ENCODE data around the gene CBR4. TPM values are rescaled to one million over a fixed set of nuclear protein-coding genes. Genes with fewer than 3 reads are reported as not detected.

Gene CBR4
- total and polyA plus RNA-seq, 2 donors (not counting 1 experiment from before 2014, with no cell fraction given): 3.3 to 19.0 TPM

DNA sequence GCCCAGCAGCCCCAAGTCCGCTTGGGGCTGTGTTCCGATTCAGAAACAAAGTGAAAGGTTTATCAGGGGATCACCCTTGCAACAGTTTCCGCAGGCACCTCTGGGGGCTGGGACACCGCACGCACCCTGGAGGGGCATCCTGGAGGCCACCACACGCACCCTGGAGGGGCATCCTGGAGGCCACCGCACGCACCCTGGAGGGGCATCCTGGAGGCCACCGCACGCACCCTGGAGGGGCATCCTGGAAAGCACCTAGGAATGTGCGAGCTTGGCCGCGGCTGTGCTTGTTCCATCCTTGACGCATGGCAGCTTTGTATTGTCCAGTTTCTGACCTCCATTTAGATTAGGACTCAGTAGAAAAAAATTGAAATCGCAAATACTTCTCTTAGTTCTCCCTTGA lies 21.3 kb upstream of the CBR4 start:
- no peaks in the 10 kb centered on the region for H4K20me1 ChIP-seq (ENCODE audit: control insufficient read depth, extremely low read depth, insufficient read depth, low read length)
- no peak overlapping the region for H3K9ac ChIP-seq (ENCODE audit: insufficient read depth, low read length)
- no peaks in the 10 kb centered on the region for H3K79me2 ChIP-seq (ENCODE audit: control insufficient read depth, insufficient read depth, low read length)
- DNase-seq (ENCODE audit: low read depth in 2 of 2): no peak
- no peak overlapping the region for H3K27ac ChIP-seq (ENCODE audit: insufficient read depth, low read length)
- no peak overlapping the region for H2AFZ ChIP-seq (ENCODE audit: low read length)
- no peaks in the 10 kb centered on the region for H3K27me3 ChIP-seq (ENCODE audit: control insufficient read depth, insufficient read depth, low read length)
- no peaks in the 10 kb centered on the region for H3K9me3 ChIP-seq (ENCODE audit: control insufficient read depth, insufficient read depth, low read depth, low read length)
- H3K4me2 ChIP-seq (ENCODE audit: extremely low read depth, insufficient read depth, low read length): no peak overlapping the region
- H3K36me3 ChIP-seq (ENCODE audit: control insufficient read depth, insufficient read depth, low read length): no peaks in the 10 kb centered on the region
- TF ChIP-seq, protein P1, sequence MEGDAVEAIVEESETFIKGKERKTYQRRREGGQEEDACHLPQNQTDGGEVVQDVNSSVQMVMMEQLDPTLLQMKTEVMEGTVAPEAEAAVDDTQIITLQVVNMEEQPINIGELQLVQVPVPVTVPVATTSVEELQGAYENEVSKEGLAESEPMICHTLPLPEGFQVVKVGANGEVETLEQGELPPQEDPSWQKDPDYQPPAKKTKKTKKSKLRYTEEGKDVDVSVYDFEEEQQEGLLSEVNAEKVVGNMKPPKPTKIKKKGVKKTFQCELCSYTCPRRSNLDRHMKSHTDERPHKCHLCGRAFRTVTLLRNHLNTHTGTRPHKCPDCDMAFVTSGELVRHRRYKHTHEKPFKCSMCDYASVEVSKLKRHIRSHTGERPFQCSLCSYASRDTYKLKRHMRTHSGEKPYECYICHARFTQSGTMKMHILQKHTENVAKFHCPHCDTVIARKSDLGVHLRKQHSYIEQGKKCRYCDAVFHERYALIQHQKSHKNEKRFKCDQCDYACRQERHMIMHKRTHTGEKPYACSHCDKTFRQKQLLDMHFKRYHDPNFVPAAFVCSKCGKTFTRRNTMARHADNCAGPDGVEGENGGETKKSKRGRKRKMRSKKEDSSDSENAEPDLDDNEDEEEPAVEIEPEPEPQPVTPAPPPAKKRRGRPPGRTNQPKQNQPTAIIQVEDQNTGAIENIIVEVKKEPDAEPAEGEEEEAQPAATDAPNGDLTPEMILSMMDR (conservative IDR thresholded peaks at IDR 0.05 in 1 of 2, IDR thresholded peaks at IDR 0.05 in 1 of 2; ENCODE audit: low read depth in 1 of 2, low read length in 2 of 2): no peak
- no peak for TF ChIP-seq EZH2 (IDR thresholded peaks at IDR 0.05; ENCODE audit: low read length, missing control alignments)
- H3K4me3 ChIP-seq (replicated peaks in 1 of 4; ENCODE audit: control extremely low read depth in 1 of 4, insufficient read depth in 1 of 4, low read depth in 3 of 4, low read length in 4 of 4): no peak overlapping the region
- no peaks in the 10 kb centered on the region for H3K4me1 ChIP-seq (ENCODE audit: control insufficient read depth, extremely low read depth, insufficient read depth, low read length)

DNA sequence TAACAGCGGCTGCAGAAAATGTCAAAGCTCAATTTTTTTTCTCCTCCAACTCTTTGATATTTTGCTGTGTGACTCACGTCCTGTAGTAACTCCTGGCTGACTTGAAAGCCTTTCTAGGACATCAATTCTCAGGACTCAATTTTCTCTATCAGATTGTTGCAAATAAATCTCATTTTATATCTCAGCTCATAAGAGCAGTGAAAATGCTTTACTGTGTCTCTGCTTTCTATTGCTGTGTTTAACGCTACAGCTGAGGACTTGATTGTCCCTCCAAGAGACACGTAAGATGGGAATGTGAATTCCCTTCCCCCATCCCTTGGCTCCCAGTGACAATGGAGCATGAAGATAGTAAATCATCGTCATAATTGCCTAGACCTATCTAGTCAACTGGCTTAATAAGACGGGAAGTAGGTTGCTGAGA lies 20.5 kb upstream of the CBR4 start:
- Histone ChIP-seq H3K4me2 (ENCODE audit: extremely low read depth, insufficient read depth, low read length) (peak overlapping the region; percentile 56), H4K20me1 (ENCODE audit: control insufficient read depth, extremely low read depth, insufficient read depth, low read length) (no peaks in the 10 kb centered on the region), H2AFZ (ENCODE audit: low read length) (peak overlapping the region; percentile 3), H3K9ac (ENCODE audit: insufficient read depth, low read length) (no peak overlapping the region), H3K36me3 (ENCODE audit: control insufficient read depth, insufficient read depth, low read length) (no peaks in the 10 kb centered on the region), H3K79me2 (ENCODE audit: control insufficient read depth, insufficient read depth, low read length) (no peaks in the 10 kb centered on the region), H3K4me1 (ENCODE audit: control insufficient read depth, extremely low read depth, insufficient read depth, low read length) (no peaks in the 10 kb centered on the region), H3K4me3 (replicated peaks in 1 of 4; ENCODE audit: control extremely low read depth in 1 of 4, insufficient read depth in 1 of 4, low read depth in 3 of 4, low read length in 4 of 4) (peak overlapping the region in 1 of 4 experiments; percentile 45), H3K27me3 (ENCODE audit: control insufficient read depth, insufficient read depth, low read length) (no peaks in the 10 kb centered on the region), H3K27ac (ENCODE audit: insufficient read depth, low read length) (no peak overlapping the region), H3K9me3 (ENCODE audit: control insufficient read depth, insufficient read depth, low read depth, low read length) (no peaks in the 10 kb centered on the region)
- no peak for TF ChIP-seq EZH2 (IDR thresholded peaks at IDR 0.05; ENCODE audit: low read length, missing control alignments)
- TF ChIP-seq, protein P1 (conservative IDR thresholded peaks at IDR 0.05 in 1 of 2, IDR thresholded peaks at IDR 0.05 in 1 of 2; ENCODE audit: low read depth in 1 of 2, low read length in 2 of 2): no peak
- DNase-seq (ENCODE audit: low read depth in 2 of 2): peak; percentile 44 to 49

DNA sequence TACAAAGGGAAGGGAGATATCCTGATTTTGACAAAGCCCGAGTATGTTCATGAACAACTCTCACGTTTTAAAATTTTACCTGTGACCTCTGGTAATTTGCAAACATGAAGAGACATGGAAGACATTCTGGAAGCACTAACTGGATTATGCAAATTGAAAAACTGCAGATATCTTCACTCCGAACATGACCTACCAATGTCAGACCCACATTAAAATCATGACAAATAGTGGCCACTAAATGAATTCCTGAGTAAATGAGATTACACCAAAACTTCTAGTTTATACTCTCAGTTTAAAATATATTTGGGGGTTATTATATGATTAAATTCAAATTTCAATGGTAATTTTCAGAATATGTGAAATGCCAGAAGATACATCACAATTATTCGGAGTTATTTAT lies 19.9 kb upstream of the CBR4 start:
- Histone ChIP-seq H3K36me3 (ENCODE audit: control insufficient read depth, insufficient read depth, low read length) (no peaks in the 10 kb centered on the region), H4K20me1 (ENCODE audit: control insufficient read depth, extremely low read depth, insufficient read depth, low read length) (no peaks in the 10 kb centered on the region), H3K9ac (ENCODE audit: insufficient read depth, low read length) (no peak overlapping the region), H3K9me3 (ENCODE audit: control insufficient read depth, insufficient read depth, low read depth, low read length) (no peaks in the 10 kb centered on the region), H3K27ac (ENCODE audit: insufficient read depth, low read length) (no peak overlapping the region), H3K79me2 (ENCODE audit: control insufficient read depth, insufficient read depth, low read length) (no peaks in the 10 kb centered on the region), H3K4me2 (ENCODE audit: extremely low read depth, insufficient read depth, low read length) (no peak overlapping the region), H3K27me3 (ENCODE audit: control insufficient read depth, insufficient read depth, low read length) (no peaks in the 10 kb centered on the region), H2AFZ (ENCODE audit: low read length) (no peak overlapping the region), H3K4me1 (ENCODE audit: control insufficient read depth, extremely low read depth, insufficient read depth, low read length) (no peaks in the 10 kb centered on the region), H3K4me3 (replicated peaks in 1 of 4; ENCODE audit: control extremely low read depth in 1 of 4, insufficient read depth in 1 of 4, low read depth in 3 of 4, low read length in 4 of 4) (no peak overlapping the region)
- no peak for DNase-seq (ENCODE audit: low read depth in 2 of 2)
- TF ChIP-seq, protein P1 (conservative IDR thresholded peaks at IDR 0.05 in 1 of 2, IDR thresholded peaks at IDR 0.05 in 1 of 2; ENCODE audit: low read depth in 1 of 2, low read length in 2 of 2): no peak
- no peak for TF ChIP-seq EZH2 (IDR thresholded peaks at IDR 0.05; ENCODE audit: low read length, missing control alignments)
